HEK293T (cell line): ENCODE results near the gene ELMOD3.
"Not testable (repeated sequence)": the region's sequence is repeated elsewhere in the genome, so short reads cannot be mapped to it uniquely, and the experiment has no call there.

ENCODE experiments used
- ARNT ChIP-seq: fragments of 450-650 bp; IDR thresholded peaks from 2 replicates; pipeline ENCODE4 v1.6.1; 2017; ENCODE audit warnings: mild to moderate bottlenecking
- BHLHE40 ChIP-seq: fragments of 450-650 bp; IDR thresholded peaks from 2 replicates; pipeline ENCODE4 v1.6.1; 2016; ENCODE audit warnings: mild to moderate bottlenecking, moderate library complexity, borderline replicate concordance
- ELF4 ChIP-seq: fragments of 450-650 bp; IDR thresholded peaks from 2 replicates; pipeline ENCODE4 v1.6.1; 2017; ENCODE audit warnings: antibody characterized with exemption
- FOXA1 ChIP-seq: fragments of 450-650 bp; IDR thresholded peaks from 2 replicates; pipeline ENCODE4 v1.6.1; 2016; ENCODE audit warnings: mild to moderate bottlenecking
- HDGF ChIP-seq: fragments of 450-650 bp; IDR thresholded peaks from 2 replicates; pipeline ENCODE4 v1.6.1; 2017; ENCODE audit warnings: antibody characterized with exemption, borderline replicate concordance
- NFRKB ChIP-seq: fragments of 450-650 bp; IDR thresholded peaks from 2 replicates; pipeline ENCODE4 v1.6.1; 2016; ENCODE audit warnings: mild to moderate bottlenecking, moderate library complexity
- SUZ12 ChIP-seq: fragments of 450-650 bp; IDR thresholded peaks from 2 replicates; pipeline ENCODE4 v1.6.1; 2016; ENCODE audit warnings: mild to moderate bottlenecking
- TARDBP ChIP-seq: fragments of 450-650 bp; IDR thresholded peaks from 2 replicates; pipeline ENCODE4 v1.6.1; 2016

DNA sequence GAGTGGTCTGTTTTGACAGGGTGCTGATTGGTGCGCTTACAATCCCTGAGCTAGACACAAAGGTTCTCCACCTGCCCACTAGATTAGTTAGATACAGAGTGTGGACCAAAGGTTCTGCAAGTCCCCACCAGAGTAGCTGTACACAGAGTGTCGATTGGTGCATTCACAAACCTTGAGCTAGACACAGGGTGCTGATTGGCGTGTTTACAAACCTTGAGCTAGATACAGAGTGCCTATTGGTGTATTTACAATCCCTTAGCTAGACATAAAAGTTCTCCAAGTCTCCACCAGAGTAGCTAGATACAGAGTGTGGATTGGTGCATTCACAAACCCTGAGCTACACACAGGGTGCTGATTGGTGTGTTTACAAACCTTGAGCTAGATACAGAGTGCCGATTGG is 20.7 kb upstream of the ELMOD3 start:
- not testable (repeated sequence) for TF ChIP-seq HDGF, TARDBP, BHLHE40, SUZ12, ELF4, NFRKB, FOXA1, ARNT
